Jurkat, Clone E6-1 (cell line): ENCODE data around the gene MIF.
"Not testable (repeated sequence)": the region's sequence is repeated elsewhere in the genome, so short reads cannot be mapped to it uniquely, and the experiment has no call there.

Source experiments
- DNase-seq: peaks from one replicate; pipeline ENCODE4 v3.0.0-alpha.2; 2011; ENCODE audit warnings: low read depth, low spot score
- H3K4me3 ChIP-seq: 2 replicates; pipeline ENCODE4 v1.5.1; 2011; ENCODE audit warnings: mild to moderate bottlenecking, low read length, control low read depth, moderate library complexity

The MIF gene

DNA sequence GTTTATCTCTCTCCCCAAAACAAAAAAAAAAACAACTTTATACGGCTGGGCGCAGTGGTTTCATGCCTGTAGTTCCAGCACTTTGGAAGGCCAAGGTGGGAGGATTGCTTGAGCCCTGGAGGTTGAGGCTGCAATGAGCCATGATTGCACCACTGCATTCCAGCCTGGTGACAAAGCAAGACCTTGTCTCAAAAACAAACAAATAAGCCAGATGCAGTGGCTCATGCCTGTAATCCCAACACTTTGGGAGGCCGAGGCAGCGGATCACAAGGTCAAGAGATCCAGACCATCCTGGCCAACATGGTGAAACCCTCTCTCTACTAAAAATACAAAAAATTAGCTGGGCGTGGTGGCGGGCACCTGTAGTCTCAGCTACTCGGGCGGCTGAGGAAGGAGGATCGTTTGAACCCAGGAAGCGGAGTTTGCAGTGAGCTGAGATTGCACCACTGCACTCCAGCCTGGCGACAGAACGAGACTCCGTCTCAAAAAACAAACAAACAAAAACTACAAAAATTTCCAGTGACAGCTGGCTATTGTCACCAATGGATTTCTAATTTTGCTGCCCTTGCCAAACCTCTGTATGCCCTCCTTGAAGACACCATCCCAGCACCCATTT, 27.5 kb downstream of the MIF start:
- not testable (repeated sequence) for H3K4me3 ChIP-seq, DNase-seq

GRCh38 chr22:23922921-23923320, 28.7 kb downstream of the MIF start:
- DNase-seq, result no peak

GRCh38 chr22:23925020-23925606, 30.9 kb downstream of the MIF start:
- DNase-seq, result no peak

More at GRCh38 chr22:23922921-23923320, 28.7 kb downstream of the MIF start:
- H3K4me3 ChIP-seq, result no peak overlapping the region

DNA sequence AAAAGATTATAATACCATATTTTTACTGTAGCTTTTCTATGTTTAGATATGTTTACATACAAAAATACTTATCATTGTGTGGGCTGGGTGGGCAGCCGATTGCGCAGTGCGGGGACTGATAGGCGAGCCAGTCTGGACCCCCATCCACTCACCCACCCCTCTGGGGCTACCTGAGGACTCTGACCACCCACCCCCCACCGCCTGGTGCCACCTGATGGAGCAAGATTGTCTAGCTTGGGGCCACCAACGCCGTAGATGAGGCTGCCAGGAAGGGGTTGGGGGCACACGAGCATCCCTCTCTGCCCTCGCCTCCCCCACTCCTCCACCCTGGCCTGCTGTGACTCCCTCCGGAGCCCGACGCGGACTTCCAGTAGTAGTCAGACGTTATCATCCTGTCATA, 32.4 kb downstream of the MIF start:
- H3K4me3 ChIP-seq, result no peak overlapping the region
- DNase-seq, result no peak

More at GRCh38 chr22:23925020-23925606, 30.9 kb downstream of the MIF start:
- no peak overlapping the region for H3K4me3 ChIP-seq

- no peak overlapping the region for H3K4me3 ChIP-seq
- DNase-seq, result no peak
Observed at GRCh38 chr22:23938328-23939016, 44.3 kb downstream of the MIF start.

DNA sequence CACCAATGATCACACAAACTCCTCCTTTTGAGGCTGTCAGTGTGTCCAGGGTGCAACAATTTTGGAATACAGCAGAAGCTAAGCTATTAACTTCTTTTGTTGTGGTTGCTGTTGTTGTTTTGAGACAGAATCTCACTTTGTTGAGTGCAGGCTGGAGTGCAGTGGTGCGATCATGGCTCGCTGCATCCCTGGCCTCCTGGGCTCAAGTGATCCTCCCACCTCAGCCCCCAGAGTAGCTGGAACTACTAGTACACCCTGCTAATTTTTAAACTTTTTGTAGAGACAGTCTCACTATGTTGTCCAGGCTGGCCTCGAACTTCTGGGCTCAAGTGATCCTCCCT, 44.8 kb downstream of the MIF start:
- no peak overlapping the region for H3K4me3 ChIP-seq
- no peak for DNase-seq

DNA sequence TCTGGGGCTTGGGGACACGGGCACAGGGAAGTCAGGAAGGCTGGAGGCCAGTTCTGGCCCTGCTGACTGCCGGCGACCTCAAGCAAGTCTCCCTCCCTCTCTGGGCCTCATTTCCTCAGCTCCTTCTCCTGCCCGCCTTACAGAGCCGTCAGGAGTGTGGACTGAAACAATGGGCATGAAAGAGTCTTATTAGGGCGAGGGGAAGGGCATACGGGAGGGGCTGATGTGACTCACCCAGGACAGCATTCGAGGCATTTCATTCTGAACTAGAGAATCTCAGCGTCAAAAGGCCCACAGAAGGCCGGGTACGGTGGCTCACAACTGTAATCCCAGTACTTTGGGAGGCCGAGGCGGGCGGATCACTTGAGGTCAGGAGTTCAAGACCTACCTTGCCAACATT, 46.0 kb downstream of the MIF start:
- H3K4me3 ChIP-seq, DNase-seq: not testable (repeated sequence)
